GM12878 (cell line): Measurements from ENCODE around the gene CDC25A. TPM values are rescaled to one million over a fixed set of nuclear protein-coding genes. Genes with fewer than 3 reads are reported as not detected.

Source experiments
- ATAC-seq: fragments of 200-7000 bp; cut with Tn5 transposase; 3 replicates; pipeline ENCODE4 v1.9.1; 2020; ENCODE audit warnings: mild to moderate bottlenecking, moderate library complexity
- BruUV-seq: library from RNA; stranded (reverse); fragments of 400-500 nt; replicated peaks from 2 replicates; lab custom pipeline; 2021; lab: Mats Ljungman, UMichigan
- CTCF ChIA-PET: fragments of 300-600 bp; sonication (Branson Sonifier 250); formaldehyde crosslinking; extraction: SDS; loops from one replicate; lab custom pipeline; 2021; ENCODE audit warnings: inconsistent platforms; lab: Yijun Ruan, JAX
- POLR2A ChIA-PET: fragments of 350-600 bp; formaldehyde crosslinking; extraction: SDS; loops from one replicate; lab custom pipeline; 2021; ENCODE audit warnings: inconsistent platforms; lab: Charles Lee
- RAD21 ChIA-PET: fragments of 300-600 bp; sonication (Branson Sonifier 250); formaldehyde crosslinking; loops from one replicate; lab custom pipeline; 2023; ENCODE audit warnings: antibody characterized with exemption; ENCODE audit not compliant: unreplicated experiment; lab: Charles Lee
- SMC1A ChIA-PET: fragments of 300-600 bp; sonication (Branson Sonifier 250); formaldehyde crosslinking; loops from one replicate; lab custom pipeline; 2023; ENCODE audit not compliant: unreplicated experiment, uncharacterized antibody; lab: Charles Lee
- DNase-seq: peaks from one replicate; pipeline ENCODE4 v3.0.0-alpha.2; 2011; ENCODE audit warnings: low read depth, low spot score
- FAIRE-seq: peaks from 3 replicates; lab custom pipeline; 2011; peaks lifted over from hg19 to GRCh38; lab: Jason Lieb, UNC
- H2AFZ ChIP-seq: 2 replicates; pipeline ENCODE4 v1.6.0; 2011; ENCODE audit warnings: low read depth, low read length, control low read depth; ENCODE audit not compliant: control insufficient read depth
- H3K27ac ChIP-seq: 2 replicates; pipeline ENCODE4 v1.5.1; 2011; ENCODE audit warnings: control low read depth; ENCODE audit not compliant: control insufficient read depth, insufficient read depth
- H3K27me3 ChIP-seq, 2 experiments: replicated peaks in 1 of 2; 2 replicates each; pipeline versions ENCODE4 v1.6.0 to v1.6.1; 2011; ENCODE audit warnings: low read length in 1 of 2; ENCODE audit not compliant: control insufficient read depth in 2 of 2, insufficient read depth in 2 of 2
- H3K36me3 ChIP-seq, 2 experiments: 2 replicates each; pipeline ENCODE4 v1.5.1; 2011; ENCODE audit warnings: low read length in 1 of 2; ENCODE audit not compliant: control insufficient read depth in 2 of 2, insufficient read depth in 2 of 2
- H3K4me1 ChIP-seq: 2 replicates; pipeline ENCODE4 v1.6.1; 2011; ENCODE audit warnings: mild to moderate bottlenecking, low read length, moderate library complexity, mixed read lengths; ENCODE audit not compliant: control insufficient read depth, insufficient read depth
- H3K4me2 ChIP-seq: 2 replicates; pipeline ENCODE4 v1.6.0; 2011; ENCODE audit warnings: control low read depth; ENCODE audit not compliant: control insufficient read depth, insufficient read depth
- H3K4me3 ChIP-seq: fragments of 200-600 bp; sonication (generic); 2 replicates; pipeline ENCODE4 v1.5.1; 2016
- H3K79me2 ChIP-seq: 2 replicates; pipeline ENCODE4 v1.6.0; 2011; ENCODE audit warnings: low read length; ENCODE audit not compliant: control insufficient read depth, insufficient read depth
- H3K9ac ChIP-seq: 2 replicates; pipeline ENCODE4 v1.8.0; 2011; ENCODE audit warnings: low read length, control low read depth, mixed read lengths; ENCODE audit not compliant: control insufficient read depth, insufficient read depth
- H3K9me3 ChIP-seq: replicated peaks from 3 replicates; pipeline ENCODE4 v1.5.1; 2011; ENCODE audit warnings: mild to moderate bottlenecking, low read length; ENCODE audit not compliant: control insufficient read depth, insufficient read depth
- H4K20me1 ChIP-seq: 2 replicates; pipeline ENCODE4 v1.6.0; 2011; ENCODE audit not compliant: control insufficient read depth, insufficient read depth
- BHLHE40 ChIP-seq, 2 experiments: fragments of 450-650 bp in 1 of 2; IDR thresholded peaks; 2 replicates each; pipeline ENCODE4 v1.6.1; 2011 to 2017; ENCODE audit warnings: low read depth in 2 of 2, borderline replicate concordance in 1 of 2, improper control_type of control experiment in 1 of 2, low read length in 1 of 2, mild to moderate bottlenecking in 1 of 2
- EP300 ChIP-seq, 2 experiments: fragments of 150-350 bp in 1 of 2; IDR thresholded peaks; 2 replicates each; pipeline ENCODE4 v1.6.1; 2011 to 2012; ENCODE audit warnings: low read depth in 2 of 2, low read length in 2 of 2, borderline replicate concordance in 1 of 2, improper control_type of control experiment in 1 of 2, inconsistent platforms in 1 of 2; ENCODE audit not compliant: control insufficient read depth in 1 of 2
- GATAD2B ChIP-seq: fragments of 450-650 bp; conservative IDR thresholded peaks from 2 replicates; pipeline ENCODE4 v1.6.1; 2017; ENCODE audit warnings: low read depth, mild to moderate bottlenecking, moderate library complexity
- JUNB ChIP-seq: IDR thresholded peaks from 2 replicates; pipeline ENCODE4 v1.6.1; 2016; ENCODE audit warnings: antibody characterized with exemption, mild to moderate bottlenecking
- NFIC ChIP-seq: IDR thresholded peaks from 2 replicates; pipeline ENCODE4 v1.6.1; 2012; ENCODE audit warnings: low read depth, mild to moderate bottlenecking, inconsistent platforms, low read length, moderate library complexity
- RUNX3 ChIP-seq: IDR thresholded peaks from 2 replicates; pipeline ENCODE4 v1.6.1; 2012; ENCODE audit warnings: low read length, inconsistent platforms
- SMAD5 ChIP-seq: IDR thresholded peaks from 2 replicates; pipeline ENCODE4 v1.6.1; 2016; ENCODE audit warnings: antibody characterized with exemption, low read depth
- SMC3 ChIP-seq: IDR thresholded peaks from 2 replicates; pipeline ENCODE4 v1.6.1; 2011; ENCODE audit warnings: low read length, improper control_type of control experiment, borderline replicate concordance
- TCF12 ChIP-seq: IDR thresholded peaks from 2 replicates; pipeline ENCODE4 v1.6.1; 2011; ENCODE audit warnings: low read depth, mild to moderate bottlenecking, low read length
- WGBS: methylation state at CpG from one replicate; pipeline ENCODE4 v1.1.6; 2016; ENCODE audit warnings: low lambda C conversion rate; ENCODE audit not compliant: insufficient replicate concordance, insufficient coverage; ENCODE audit errors: missing lambda C conversion rate; 5-methylcytosine and 5-hydroxymethylcytosine counted together
- in situ Hi-C: fragments of 300-500 bp; cut with MboI; formaldehyde crosslinking; loops from 9 replicates; pipeline ENCODE4 v1.14.3; 2018; ENCODE audit warnings: mixed read lengths
- intact Hi-C: fragments of 100-400 bp; cut with micrococcal nuclease; formaldehyde crosslinking; loops from one replicate; pipeline ENCODE4 v1.14.2; 2022; ENCODE audit not compliant: unreplicated experiment
- polyA plus RNA-seq, 11 experiments: library from polyadenylated mRNA; depleted of rRNA in 4 of 11; unstranded in 6 of 11; stranded (reverse) in 5 of 11; fragments of >200 nt; fragmentation: Nextera tagmentation in 4 of 11; fragmentation: Illumina TruSeq in 1 of 11; extraction: Ambion mirVana in 4 of 11; extraction: Trizol in 1 of 11; gene quantifications; 1 replicate in 1 of 11; 2 replicates in 10 of 11; pipeline versions ENCODE4 v1.2.1 to v1.2.3, GENCODE V29; 2011 to 2016; ENCODE audit warnings: inconsistent platforms in 2 of 11, missing spikeins in 2 of 11, low read depth in 1 of 11
- total RNA-seq, 4 experiments: library from RNA; depleted of rRNA in 3 of 4; stranded (reverse); fragments of >200 nt in 3 of 4; fragmentation: Illumina TruSeq in 1 of 4; extraction: Trizol in 1 of 4; gene quantifications; 2 replicates each; pipeline versions ENCODE4 v1.2.1 to v1.2.3, GENCODE V29; 2013 to 2021
- TF ChIP-seq, protein P1 (sequence below): fragments of 450-650 bp; IDR thresholded peaks from 2 replicates; pipeline ENCODE4 v1.6.1; 2016; ENCODE audit warnings: mild to moderate bottlenecking, moderate library complexity, borderline replicate concordance
- TF ChIP-seq, protein P2 (sequence below): fragments of 450-650 bp; IDR thresholded peaks from 2 replicates; pipeline ENCODE4 v1.6.1; 2017; ENCODE audit warnings: mild to moderate bottlenecking, moderate library complexity

The CDC25A gene
- total and polyA plus RNA-seq, 10 of the 15 experiments (the other 5 are each of a cell fraction or from before 2014, with no cell fraction given): 2.9 to 36.6 (median 26.9) TPM

DNA sequence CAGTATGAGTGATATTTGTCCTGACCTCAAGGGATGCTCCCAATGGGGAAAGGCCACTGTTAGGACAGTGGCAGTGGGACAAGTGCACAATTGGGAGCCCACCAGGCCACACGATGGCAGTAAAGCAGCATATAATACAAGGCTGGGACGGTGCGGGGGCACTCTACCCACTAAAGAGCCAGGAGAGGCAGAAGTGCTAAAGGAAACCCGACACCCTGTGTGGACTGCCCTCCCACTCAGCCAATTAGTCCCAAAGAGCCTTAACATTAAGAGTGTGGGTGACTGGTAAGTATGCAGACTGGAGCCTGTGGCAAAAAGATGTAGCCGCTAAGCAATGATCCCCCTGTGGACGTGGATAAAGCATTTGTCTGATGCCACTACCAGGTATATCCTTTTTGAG lies 44.5 kb upstream of the CDC25A start (continued):
- TF ChIP-seq, protein P1, sequence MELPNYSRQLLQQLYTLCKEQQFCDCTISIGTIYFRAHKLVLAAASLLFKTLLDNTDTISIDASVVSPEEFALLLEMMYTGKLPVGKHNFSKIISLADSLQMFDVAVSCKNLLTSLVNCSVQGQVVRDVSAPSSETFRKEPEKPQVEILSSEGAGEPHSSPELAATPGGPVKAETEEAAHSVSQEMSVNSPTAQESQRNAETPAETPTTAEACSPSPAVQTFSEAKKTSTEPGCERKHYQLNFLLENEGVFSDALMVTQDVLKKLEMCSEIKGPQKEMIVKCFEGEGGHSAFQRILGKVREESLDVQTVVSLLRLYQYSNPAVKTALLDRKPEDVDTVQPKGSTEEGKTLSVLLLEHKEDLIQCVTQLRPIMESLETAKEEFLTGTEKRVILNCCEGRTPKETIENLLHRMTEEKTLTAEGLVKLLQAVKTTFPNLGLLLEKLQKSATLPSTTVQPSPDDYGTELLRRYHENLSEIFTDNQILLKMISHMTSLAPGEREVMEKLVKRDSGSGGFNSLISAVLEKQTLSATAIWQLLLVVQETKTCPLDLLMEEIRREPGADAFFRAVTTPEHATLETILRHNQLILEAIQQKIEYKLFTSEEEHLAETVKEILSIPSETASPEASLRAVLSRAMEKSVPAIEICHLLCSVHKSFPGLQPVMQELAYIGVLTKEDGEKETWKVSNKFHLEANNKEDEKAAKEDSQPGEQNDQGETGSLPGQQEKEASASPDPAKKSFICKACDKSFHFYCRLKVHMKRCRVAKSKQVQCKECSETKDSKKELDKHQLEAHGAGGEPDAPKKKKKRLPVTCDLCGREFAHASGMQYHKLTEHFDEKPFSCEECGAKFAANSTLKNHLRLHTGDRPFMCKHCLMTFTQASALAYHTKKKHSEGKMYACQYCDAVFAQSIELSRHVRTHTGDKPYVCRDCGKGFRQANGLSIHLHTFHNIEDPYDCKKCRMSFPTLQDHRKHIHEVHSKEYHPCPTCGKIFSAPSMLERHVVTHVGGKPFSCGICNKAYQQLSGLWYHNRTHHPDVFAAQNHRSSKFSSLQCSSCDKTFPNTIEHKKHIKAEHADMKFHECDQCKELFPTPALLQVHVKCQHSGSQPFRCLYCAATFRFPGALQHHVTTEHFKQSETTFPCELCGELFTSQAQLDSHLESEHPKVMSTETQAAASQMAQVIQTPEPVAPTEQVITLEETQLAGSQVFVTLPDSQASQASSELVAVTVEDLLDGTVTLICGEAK: no peak
- no peak for TF ChIP-seq EP300 (IDR thresholded peaks at IDR 0.05; ENCODE audit: borderline replicate concordance in 1 of 2, control insufficient read depth in 1 of 2, low read depth in 2 of 2, low read length in 2 of 2)

DNA sequence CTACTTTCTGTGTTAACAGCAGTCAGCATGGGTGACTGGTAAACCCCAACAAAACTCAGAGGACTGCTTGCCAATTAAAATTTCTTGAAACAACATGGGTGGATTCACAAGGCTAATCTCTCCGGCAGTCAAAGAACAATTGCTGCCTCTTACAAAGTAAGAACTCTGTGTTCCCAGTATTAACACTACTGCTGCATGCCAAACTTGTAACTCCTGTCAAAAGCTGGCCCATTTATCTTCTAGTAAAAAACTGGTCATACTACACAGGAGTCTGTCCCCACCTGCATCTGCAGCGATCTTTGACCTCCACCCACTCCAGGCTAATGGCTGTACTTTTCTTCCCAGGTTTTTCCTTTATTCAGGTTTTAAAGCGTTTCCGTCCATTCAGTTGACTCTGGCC lies 44.0 kb upstream of the CDC25A start:
- CTCF ChIA-PET: interaction anchor here (0.8 to 16.5 kb wide), 15 partner anchors 8 to 324 kb away, joined by 3 to 267 read pairs (median 4); partner anchors contain the start of genes CAMP, CCDC51, PFKFB4 and TMA7
- H3K36me3 ChIP-seq: no peaks in the 10 kb centered on the region
- H4K20me1 ChIP-seq: no peaks in the 10 kb centered on the region
- H3K79me2 ChIP-seq: no peaks in the 10 kb centered on the region
- SMC1A ChIA-PET: interaction anchor here (0.6 to 7.4 kb wide), 9 partner anchors 9 to 317 kb away, joined by 3 to 57 read pairs (median 4); partner anchors contain the start of genes CAMP and ZNF589
- ATAC-seq: no peak
- no peak overlapping the region for H3K4me2 ChIP-seq
- H3K9ac ChIP-seq: no peak overlapping the region
- no peaks in the 10 kb centered on the region for H3K9me3 ChIP-seq
- in situ Hi-C loops: loop anchor here (5.0 kb wide), 1 partner anchor 205 kb away; no protein-coding TSS in a partner anchor
- intact Hi-C loops: loop anchor here (1.0 to 5.0 kb wide), 6 partner anchors 40 to 325 kb away; partner anchors contain the start of genes NME6 and PFKFB4
- POLR2A ChIA-PET: interaction anchor here (1.0 to 1.5 kb wide), 4 partner anchors 9 to 241 kb away, joined by 3 to 5 read pairs (median 3); partner anchors contain the start of genes CCDC51, TMA7 and ZNF589
- no peak overlapping the region; the same call in 1 of the 2 replicates for H2AFZ ChIP-seq
- FAIRE-seq: peak; percentile 35
- no peak for DNase-seq
- BruUV-seq: no TSS peak
- H3K4me1 ChIP-seq: peaks cover 40% of the 10 kb centered on the region
- RAD21 ChIA-PET: interaction anchor here (0.8 to 6.1 kb wide), 8 partner anchors 8 to 317 kb away, joined by 3 to 72 read pairs (median 5); partner anchors contain the start of genes CCDC51 and TMA7
- no peak overlapping the region for H3K4me3 ChIP-seq
- H3K27ac ChIP-seq: peak overlapping the region; percentile 27; the same call in 1 of the 2 replicates
- WGBS: 65% methylated on average over 4 of the region's 4 CpGs
- H3K27me3 ChIP-seq: no peaks in the 10 kb centered on the region
- no peak for TF ChIP-seq TCF12
- TF ChIP-seq GATAD2B: no peak
- TF ChIP-seq NFIC: no peak
- TF ChIP-seq SMC3: no peak
- no peak for TF ChIP-seq RUNX3
- TF ChIP-seq JUNB: no peak
- TF ChIP-seq BHLHE40 (IDR thresholded peaks at IDR 0.05; ENCODE audit: borderline replicate concordance in 1 of 2, low read depth in 2 of 2, low read length in 1 of 2): no peak
- TF ChIP-seq, protein P2, sequence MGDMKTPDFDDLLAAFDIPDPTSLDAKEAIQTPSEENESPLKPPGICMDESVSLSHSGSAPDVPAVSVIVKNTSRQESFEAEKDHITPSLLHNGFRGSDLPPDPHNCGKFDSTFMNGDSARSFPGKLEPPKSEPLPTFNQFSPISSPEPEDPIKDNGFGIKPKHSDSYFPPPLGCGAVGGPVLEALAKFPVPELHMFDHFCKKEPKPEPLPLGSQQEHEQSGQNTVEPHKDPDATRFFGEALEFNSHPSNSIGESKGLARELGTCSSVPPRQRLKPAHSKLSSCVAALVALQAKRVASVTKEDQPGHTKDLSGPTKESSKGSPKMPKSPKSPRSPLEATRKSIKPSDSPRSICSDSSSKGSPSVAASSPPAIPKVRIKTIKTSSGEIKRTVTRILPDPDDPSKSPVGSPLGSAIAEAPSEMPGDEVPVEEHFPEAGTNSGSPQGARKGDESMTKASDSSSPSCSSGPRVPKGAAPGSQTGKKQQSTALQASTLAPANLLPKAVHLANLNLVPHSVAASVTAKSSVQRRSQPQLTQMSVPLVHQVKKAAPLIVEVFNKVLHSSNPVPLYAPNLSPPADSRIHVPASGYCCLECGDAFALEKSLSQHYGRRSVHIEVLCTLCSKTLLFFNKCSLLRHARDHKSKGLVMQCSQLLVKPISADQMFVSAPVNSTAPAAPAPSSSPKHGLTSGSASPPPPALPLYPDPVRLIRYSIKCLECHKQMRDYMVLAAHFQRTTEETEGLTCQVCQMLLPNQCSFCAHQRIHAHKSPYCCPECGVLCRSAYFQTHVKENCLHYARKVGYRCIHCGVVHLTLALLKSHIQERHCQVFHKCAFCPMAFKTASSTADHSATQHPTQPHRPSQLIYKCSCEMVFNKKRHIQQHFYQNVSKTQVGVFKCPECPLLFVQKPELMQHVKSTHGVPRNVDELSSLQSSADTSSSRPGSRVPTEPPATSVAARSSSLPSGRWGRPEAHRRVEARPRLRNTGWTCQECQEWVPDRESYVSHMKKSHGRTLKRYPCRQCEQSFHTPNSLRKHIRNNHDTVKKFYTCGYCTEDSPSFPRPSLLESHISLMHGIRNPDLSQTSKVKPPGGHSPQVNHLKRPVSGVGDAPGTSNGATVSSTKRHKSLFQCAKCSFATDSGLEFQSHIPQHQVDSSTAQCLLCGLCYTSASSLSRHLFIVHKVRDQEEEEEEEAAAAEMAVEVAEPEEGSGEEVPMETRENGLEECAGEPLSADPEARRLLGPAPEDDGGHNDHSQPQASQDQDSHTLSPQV: no peak
- no peak for TF ChIP-seq SMAD5
